NCI-H1436 treated with DMSO at 0.1 percent for 48 hours (cell line): ENCODE measurements around the gene ASB14.

Source experiments
- DNase-seq: peaks from one replicate; lab custom pipeline; 2025; lab: John Stamatoyannopoulos, UW

ASB14 gene

DNA sequence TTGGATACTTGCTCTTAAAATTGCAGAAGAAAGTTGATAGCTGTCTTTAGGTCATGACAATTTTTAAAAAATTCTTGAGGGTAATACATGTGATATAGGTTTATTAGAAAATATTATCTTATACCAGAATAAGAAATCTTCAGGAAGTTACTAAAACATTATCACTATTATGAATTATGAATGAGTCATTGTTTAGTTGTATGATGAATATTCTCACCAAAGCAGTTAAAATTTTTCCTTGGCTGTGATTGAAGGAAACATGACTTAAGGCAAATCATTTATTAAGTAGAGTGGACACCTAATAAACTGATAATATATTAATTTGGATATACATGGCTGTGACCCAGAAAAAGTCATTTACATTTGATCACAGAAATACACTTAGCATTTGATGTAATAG, 34.8 kb downstream of the ASB14 start:
- no peak for DNase-seq

DNA sequence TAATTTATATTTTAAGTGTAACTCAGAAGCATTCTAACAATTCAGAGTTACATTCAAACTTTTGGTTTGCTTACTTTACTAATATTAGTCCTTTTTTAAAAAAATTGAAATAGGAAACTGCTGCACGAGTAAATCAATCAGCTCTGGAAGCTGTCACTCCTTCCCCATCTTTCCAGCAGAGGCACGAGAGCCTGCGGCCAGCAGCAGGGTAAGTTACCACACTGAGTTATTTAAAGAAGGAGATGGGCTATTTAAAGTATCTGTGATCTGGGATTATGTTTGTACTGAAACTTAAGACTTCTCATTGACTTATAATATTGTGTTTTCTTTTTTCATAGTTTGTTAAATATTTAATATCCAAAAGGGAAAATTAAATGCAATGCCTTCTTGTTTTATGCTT, 35.6 kb downstream of the ASB14 start:
- DNase-seq, result no peak

DNA sequence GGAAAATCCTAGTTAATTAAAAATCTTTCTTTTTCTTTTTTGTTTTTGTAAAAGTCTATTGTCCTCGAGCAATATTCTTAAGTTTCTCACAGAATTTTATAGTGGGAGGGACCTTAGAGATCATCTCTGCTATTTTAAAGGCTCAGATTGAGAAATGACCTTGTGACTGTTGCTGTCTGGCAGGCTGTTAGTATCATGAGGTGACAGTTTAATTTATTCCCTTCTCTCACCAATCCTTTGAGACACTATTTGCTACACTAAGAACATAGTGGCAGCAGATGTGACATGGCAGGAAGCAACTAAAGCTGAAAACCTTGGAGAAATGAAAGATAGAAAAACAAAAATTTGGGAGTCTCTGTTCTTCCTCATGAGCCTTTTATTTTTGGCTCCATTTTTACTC, 40.1 kb downstream of the ASB14 start:
- DNase-seq, result no peak

DNA sequence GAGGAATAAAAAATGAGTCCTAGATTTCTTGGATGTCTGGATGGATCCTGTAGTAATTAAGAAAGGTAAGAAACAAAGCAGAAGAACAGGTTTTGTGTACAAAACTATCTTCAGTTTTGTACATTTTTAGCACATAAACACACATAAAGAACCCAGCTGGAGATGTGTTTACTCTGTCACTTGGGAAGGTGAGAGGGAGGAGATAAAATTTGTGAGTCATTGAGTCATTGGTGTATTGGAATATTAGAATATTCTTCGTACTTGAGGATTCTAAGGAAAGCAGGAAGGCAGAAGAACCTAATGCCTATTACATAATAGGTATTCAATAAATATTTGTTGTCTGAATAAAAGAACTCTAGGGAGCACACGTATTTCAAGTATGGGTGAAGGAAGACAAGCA, 47.5 kb downstream of the ASB14 start:
- no peak for DNase-seq

DNA sequence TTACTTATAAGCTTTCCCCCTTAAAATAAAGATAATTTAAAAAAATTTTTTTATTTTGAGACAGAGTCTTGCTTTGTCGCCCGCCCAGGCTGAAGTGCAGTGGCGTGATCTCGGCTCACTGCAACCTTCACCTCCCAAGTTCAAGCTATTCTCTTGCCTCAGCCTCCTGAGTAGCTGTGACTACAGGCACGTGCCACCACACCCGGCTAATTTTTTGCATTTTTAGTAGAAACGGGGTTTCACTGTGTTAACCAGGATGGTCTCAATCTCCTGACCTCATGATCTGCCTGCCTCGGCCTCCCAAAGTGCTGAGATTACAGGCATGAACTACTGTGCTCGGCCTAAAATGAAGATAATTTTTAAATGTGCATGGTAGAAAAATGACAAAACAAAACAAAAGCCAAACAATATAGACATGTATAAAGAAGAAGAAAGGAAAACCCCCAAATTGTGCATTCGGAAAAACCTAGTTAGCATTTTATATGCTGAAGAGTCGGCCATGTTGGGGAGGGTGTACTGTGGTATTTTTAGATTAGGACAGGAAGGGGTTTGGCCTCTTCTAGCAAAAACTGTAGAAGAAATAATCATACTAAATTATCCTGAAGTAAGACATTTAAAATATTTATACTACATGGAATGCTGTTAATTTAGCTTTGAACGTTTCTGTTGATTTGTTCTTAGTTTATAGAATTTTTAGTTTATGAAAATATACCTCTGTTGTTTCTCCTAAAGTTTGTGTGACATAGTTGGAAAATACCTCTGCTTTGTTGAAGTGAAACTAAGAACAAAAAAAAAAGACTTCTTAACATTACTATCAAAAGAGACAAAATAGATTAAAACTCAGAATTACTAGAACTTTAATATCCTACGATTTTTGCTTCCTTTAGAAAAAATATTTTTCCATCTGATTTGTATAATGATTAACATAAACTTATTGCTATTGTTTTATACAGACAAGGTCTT, 57.6 kb downstream of the ASB14 start:
- no peak for DNase-seq

DNA sequence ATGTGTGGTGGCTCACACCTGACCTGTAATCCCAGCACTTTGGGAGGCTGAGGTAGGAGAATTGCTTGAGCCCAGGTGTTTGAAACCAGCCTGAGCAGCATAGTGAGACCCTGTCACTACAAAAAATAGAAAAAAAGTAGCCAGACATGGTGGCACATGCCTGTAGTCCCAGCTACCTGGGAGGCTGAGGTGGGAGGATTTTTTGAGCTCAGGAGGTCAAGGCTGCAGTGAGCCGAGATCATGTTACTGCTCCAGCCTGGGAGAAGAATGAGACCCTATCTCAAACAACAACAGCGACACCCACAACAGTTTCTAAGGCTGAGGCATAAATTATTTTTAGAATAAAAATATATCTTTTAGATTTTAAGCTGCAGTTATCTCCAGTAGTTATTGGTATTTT, 58.7 kb downstream of the ASB14 start:
- no peak for DNase-seq

DNA sequence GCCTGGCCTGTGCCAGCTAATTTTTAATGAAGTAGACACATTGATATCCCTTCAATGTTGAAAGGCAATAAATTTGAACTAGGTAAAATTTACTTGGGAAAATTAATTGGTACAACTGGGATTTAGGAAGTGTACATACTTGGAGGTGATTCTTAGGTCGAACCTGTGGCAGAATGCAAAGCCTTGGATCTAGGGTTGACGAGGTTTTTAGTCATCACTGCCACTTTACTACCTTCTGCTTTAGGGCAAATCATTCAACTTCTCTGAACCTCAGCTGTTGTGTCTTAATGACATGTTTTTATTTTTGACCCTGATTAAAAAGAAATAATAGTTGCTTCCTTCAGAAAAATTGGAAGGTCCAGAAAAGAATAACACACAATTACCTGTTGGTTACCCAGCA, 62.5 kb downstream of the ASB14 start:
- DNase-seq, result no peak

DNA sequence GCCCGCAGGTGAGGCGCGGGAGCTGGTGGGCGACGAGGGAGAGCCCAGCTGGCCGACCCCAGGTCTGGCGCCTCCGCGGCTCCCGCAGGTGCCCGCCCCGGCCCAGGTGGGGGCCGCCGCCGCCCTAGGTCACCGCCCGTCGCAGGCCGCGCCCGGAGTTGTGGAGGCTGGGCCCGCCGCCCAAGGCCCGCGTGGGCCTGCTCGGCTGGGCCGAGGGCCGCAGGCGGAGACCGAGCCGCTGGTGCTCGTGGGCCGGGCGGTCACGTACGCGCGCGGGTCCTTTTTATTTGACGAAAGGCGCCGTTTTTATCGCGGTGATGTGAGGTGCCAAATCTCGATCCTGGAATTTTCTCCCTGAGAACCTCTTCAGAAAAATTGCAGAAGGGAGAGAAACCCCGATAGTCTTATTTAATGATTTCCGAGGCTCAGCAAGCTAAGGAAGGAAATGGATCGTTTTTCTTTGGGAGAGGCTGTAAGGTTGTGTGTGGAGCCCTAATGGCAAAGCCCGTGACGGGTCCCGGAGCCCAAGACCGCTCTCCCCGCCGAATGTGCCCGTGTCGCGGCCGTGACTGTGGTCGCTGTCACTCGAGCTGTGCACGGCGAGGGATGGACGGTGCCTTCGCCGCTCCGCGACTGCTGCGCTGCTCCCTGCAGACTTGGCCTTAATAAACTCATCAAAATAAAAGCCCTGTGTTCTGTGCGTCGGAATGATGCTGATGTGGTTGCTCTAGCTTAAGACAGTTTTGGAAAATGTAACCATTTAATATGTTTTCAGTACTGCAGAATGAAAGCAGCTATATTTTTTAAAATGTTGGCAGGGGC, 64.3 kb downstream of the ASB14 start:
- DNase-seq, result no peak

DNA sequence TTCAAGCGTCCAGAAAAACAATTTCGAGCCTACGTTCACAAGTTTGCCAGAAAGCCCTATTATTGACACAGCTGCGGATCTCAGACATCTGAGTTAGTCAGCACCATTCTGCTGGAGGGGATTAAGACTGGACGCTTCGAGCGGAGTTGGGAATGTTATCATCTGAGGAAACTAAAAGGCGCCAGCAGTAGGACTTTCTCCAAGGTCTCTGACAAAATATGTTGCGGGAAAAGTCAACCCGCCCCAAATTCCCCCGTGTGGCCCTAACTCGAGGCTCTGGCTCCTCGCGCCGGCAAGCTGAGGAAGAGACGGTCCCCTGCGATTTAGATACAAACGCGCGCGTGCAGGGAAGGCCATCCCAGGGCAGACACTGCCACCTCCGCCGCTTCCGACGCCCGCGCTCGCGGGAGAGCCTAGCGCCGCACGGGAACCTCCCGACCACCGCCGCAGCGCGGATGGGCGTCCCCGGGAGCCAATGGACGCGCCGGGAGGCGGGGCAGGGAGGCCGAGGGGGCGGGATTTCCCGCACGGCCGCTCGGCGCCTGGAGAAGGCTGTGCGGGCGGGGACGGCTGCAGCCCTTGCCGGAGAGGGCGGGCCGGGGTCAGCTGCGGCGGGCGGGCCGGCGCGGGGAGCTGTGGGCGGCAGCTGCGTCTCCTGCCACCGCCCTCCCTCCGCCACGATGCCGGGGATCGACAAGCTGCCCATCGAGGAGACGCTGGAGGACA, 65.1 kb downstream of the ASB14 start, which contains the start of gene APPL1:
Gene APPL1 (plus strand): TSS at position 526 of the 726 bp plus-strand sequence. CDS start 155 bp downstream, at position 681.
- peak; percentile 3 for DNase-seq

DNA sequence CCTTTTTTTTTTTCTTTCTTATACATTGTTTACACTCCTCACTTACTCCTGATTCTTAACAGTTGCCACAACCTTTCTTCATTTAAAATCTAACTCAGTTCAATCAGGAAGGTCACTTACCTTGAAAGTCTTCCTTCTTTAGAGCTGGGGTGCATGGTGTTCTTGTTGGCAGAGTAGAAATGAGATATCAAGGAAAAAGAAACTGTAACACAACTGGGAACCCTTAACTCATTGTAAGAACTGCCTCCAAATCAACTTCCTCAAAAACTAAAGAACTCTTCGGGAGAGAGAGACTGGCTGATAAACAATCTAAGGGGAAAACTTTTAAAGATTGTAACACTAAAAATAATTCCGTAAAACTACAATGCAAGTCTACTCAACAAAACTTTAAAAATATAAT, 66.3 kb downstream of the ASB14 start:
- DNase-seq, result no peak

DNA sequence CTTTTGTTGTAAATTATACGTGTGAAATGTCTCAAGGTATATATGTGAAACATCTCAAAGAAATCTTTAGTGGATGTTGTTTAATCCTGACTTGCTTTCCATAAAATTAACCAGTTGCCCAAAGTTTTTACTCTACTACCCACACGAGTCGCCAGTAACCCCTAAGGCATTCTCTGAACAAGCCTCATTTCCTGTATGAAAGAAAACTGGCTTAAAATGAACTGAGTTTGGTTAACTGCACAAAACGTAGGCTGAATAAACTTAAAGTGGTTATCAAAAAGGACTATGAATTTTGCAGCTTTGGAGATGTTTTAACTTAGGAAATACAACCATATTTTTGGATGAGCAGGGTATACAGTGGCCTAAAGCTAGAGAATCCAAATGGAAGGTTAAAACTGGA, 67.6 kb downstream of the ASB14 start:
- DNase-seq, result no peak

DNA sequence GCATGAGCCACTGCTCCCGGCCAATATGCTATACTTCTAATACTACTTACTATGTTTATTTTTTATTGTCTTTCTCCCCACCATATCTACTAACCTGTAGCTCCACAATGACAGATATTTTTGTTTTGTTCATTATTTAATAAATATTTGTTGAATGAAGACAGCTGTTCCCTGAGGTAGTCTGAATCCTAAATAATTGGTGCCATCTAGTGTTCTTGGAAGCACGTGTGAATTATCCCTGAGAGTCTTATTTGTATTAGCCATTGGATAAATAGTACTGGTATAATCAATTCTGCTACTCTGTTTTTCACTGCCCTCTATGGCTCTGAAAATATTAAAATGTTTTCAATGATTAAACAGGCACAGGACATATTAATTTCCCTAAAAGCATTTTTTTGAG, 70.6 kb downstream of the ASB14 start:
- DNase-seq, result no peak
